Upper lobe of right lung (tissue), 1 donor: ENCODE results near the gene TMA16. TPM values are rescaled to one million over a fixed set of nuclear protein-coding genes. Genes with fewer than 3 reads are reported as not detected.
A peak's percentile ranks its signal among the peaks of the same experiment; 100 is the strongest.

Source experiments
- ATAC-seq: fragments of 200-7000 bp; cut with Tn5 transposase; one replicate; pipeline ENCODE4 v1.9.1; 2020; ENCODE audit warnings: mild to moderate bottlenecking, moderate library complexity
- DNase-seq: peaks from one replicate; pipeline ENCODE4 v3.0.0-alpha.2; 2020
- H3K27ac ChIP-seq: fragments of 200-600 bp; one replicate; pipeline ENCODE4 v1.8.0; 2022
- H3K27me3 ChIP-seq: fragments of 200-600 bp; one replicate; pipeline ENCODE4 v1.8.0; 2022; ENCODE audit warnings: mild to moderate bottlenecking
- H3K36me3 ChIP-seq: fragments of 200-600 bp; one replicate; pipeline ENCODE4 v1.8.0; 2022
- H3K4me1 ChIP-seq: fragments of 200-600 bp; one replicate; pipeline ENCODE4 v1.8.0; 2022
- H3K4me3 ChIP-seq: fragments of 200-600 bp; one replicate; pipeline ENCODE4 v1.8.0; 2022; ENCODE audit warnings: mild to moderate bottlenecking
- H3K9me3 ChIP-seq: fragments of 200-600 bp; one replicate; pipeline ENCODE4 v1.8.0; 2022
- CTCF ChIP-seq: fragments of 200-600 bp; IDR thresholded peaks from one replicate; pipeline ENCODE4 v1.8.0; 2022; ENCODE audit warnings: antibody characterized with exemption
- intact Hi-C: fragments of 100-400 bp; cut with DNase I; formaldehyde crosslinking; loops from one replicate; pipeline ENCODE4 v1.11.0; 2022
- total RNA-seq: library from RNA; stranded (reverse); fragmentation: NEBNext Ultra II Directional; extraction: Animal tissue kit (Norgen Biotek cat#: 25700); gene quantifications from one replicate; pipeline ENCODE4 v1.2.1, GENCODE V29; 2021
- donor health status: DM: no; HTN: yes; CAD: no; lungs with severe emphysema.

The TMA16 gene
- total RNA-seq, 1 donor from 2014 or later: 18.8 TPM

- Histone ChIP-seq H3K27me3 (no peaks in the 10 kb centered on the region), H3K4me3 (no peak overlapping the region), H3K4me1 (no peaks in the 10 kb centered on the region), H3K36me3 (no peaks in the 10 kb centered on the region), H3K9me3 (no peaks in the 10 kb centered on the region), H3K27ac (no peak overlapping the region)
- intact Hi-C loops: no loop called here
- TF ChIP-seq CTCF: no peak
- ATAC-seq (no peak), DNase-seq (no peak)
Measured at GRCh38 chr4:163476761-163477438, 17.6 kb upstream of the TMA16 start.

- no peaks in the 10 kb centered on the region for H3K36me3 ChIP-seq
- no peaks in the 10 kb centered on the region for H3K9me3 ChIP-seq
- H3K27ac ChIP-seq: no peak overlapping the region
- no peaks in the 10 kb centered on the region for H3K27me3 ChIP-seq
- H3K4me1 ChIP-seq: no peaks in the 10 kb centered on the region
- H3K4me3 ChIP-seq: no peak overlapping the region
- intact Hi-C loops: loop anchor here (5.0 kb wide), 1 partner anchor 65 kb away; no protein-coding TSS in a partner anchor
- ATAC-seq: peak; percentile 65
- no peak for DNase-seq
- no peak for TF ChIP-seq CTCF
Measured at GRCh38 chr4:163482190-163482589, 12.3 kb upstream of the TMA16 start.

- peak; percentile 55 for TF ChIP-seq CTCF
- intact Hi-C loops: loop anchor here (5.0 kb wide), 1 partner anchor 62 kb away; no protein-coding TSS in a partner anchor
- ATAC-seq: peak; percentile 75
Measured at GRCh38 chr4:163484906-163485305, 9.6 kb upstream of the TMA16 start.

GRCh38 chr4:163485589-163485988 is 8.9 kb upstream of the TMA16 start:
- TF ChIP-seq CTCF: no peak
- intact Hi-C loops: no loop called here

More at GRCh38 chr4:163484906-163485305, 9.6 kb upstream of the TMA16 start:
- Histone ChIP-seq H3K27ac (no peak overlapping the region), H3K4me1 (no peaks in the 10 kb centered on the region), H3K4me3 (no peak overlapping the region), H3K36me3 (no peaks in the 10 kb centered on the region), H3K27me3 (no peaks in the 10 kb centered on the region), H3K9me3 (no peaks in the 10 kb centered on the region)
- no peak for DNase-seq

GRCh38 chr4:163486321-163486720 is 8.2 kb upstream of the TMA16 start:
- Histone ChIP-seq H3K9me3 (no peaks in the 10 kb centered on the region), H3K27me3 (no peaks in the 10 kb centered on the region), H3K36me3 (no peaks in the 10 kb centered on the region), H3K27ac (no peak overlapping the region), H3K4me1 (no peaks in the 10 kb centered on the region), H3K4me3 (no peak overlapping the region)
- intact Hi-C loops: no loop called here
- ATAC-seq: no peak
- no peak for DNase-seq
- no peak for TF ChIP-seq CTCF

More at GRCh38 chr4:163485589-163485988, 8.9 kb upstream of the TMA16 start:
- ATAC-seq: peak; percentile 35
- H3K4me3 ChIP-seq: no peak overlapping the region
- H3K4me1 ChIP-seq: no peaks in the 10 kb centered on the region
- no peaks in the 10 kb centered on the region for H3K9me3 ChIP-seq
- DNase-seq: no peak
- H3K36me3 ChIP-seq: no peaks in the 10 kb centered on the region
- no peak overlapping the region for H3K27ac ChIP-seq
- no peaks in the 10 kb centered on the region for H3K27me3 ChIP-seq
